IMR-90 (cell line): ENCODE results near the gene CPEB2.

ENCODE experiments used
- BHLHE40 ChIP-seq: fragments of 150-350 bp; IDR thresholded peaks from 2 replicates; pipeline ENCODE4 v1.6.1; 2016; ENCODE audit warnings: mild to moderate bottlenecking, low read depth, low read length
- CEBPB ChIP-seq: IDR thresholded peaks from 2 replicates; pipeline ENCODE4 v1.6.1; 2012; ENCODE audit warnings: low read depth, low read length, improper control_type of control experiment
- CTCF ChIP-seq: conservative IDR thresholded peaks from 2 replicates; pipeline ENCODE4 v1.5.1; 2012; ENCODE audit warnings: mild to moderate bottlenecking, low read depth, low read length, improper control_type of control experiment
- MXI1 ChIP-seq: IDR thresholded peaks from 2 replicates; pipeline ENCODE4 v1.6.1; 2012; ENCODE audit warnings: low read depth, mild to moderate bottlenecking, low read length, moderate library complexity, borderline replicate concordance
- POLR2A ChIP-seq: IDR thresholded peaks from 2 replicates; pipeline ENCODE4 v1.6.1; 2012; ENCODE audit warnings: mild to moderate bottlenecking, low read depth, low read length
- RCOR1 ChIP-seq: IDR thresholded peaks from 2 replicates; pipeline ENCODE4 v1.6.1; 2012; ENCODE audit warnings: mild to moderate bottlenecking, low read length, improper control_type of control experiment; ENCODE audit not compliant: insufficient replicate concordance
- USF2 ChIP-seq: fragments of 150-350 bp; IDR thresholded peaks from 2 replicates; pipeline ENCODE4 v1.6.1; 2017; ENCODE audit warnings: mild to moderate bottlenecking, antibody characterized with exemption, low read length, low read depth

DNA sequence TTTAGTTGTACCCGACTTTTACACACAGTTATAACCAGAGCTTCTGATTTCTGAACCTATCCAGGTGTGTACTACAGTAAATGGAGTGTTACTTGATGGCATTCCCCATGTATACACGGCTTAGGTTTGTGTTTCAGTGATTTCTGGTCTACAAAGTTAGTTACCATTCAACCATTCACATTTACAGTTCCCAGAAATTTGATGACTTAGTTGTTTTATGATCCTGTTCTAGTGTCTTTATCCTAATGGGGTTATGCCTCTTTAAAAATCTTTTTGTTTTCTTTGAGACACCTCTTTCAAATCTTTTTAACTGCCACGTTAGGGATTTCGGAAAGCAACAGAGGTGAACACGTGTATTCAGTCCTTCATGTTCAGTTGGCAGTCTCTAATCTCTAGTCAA lies 23.4 kb downstream of the CPEB2 start:
- TF ChIP-seq CTCF (no peak), POLR2A (no peak), RCOR1 (no peak), BHLHE40 (no peak), CEBPB (no peak), MXI1 (no peak), USF2 (no peak)
